Measurements from ENCODE around the gene KIRREL3.

GRCh38 chr11:126434950-126435335 is 565.6 kb downstream of the KIRREL3 start:
- no peak for TF ChIP-seq POLR2A (IDR thresholded peaks at IDR 0.05)
- no peak for TF ChIP-seq CTCF (IDR thresholded peaks at IDR 0.05)

Measured in testis (tissue), 2 donors.